GM23338 (cell line): ENCODE data around the gene REPS1. TPM values are rescaled to one million over a fixed set of nuclear protein-coding genes. Genes with fewer than 3 reads are reported as not detected.

Experiments
- ATAC-seq: fragments of 200-7000 bp; cut with Tn5 transposase; 3 replicates; pipeline ENCODE4 v1.9.1; 2020
- DNase-seq: peaks from one replicate; pipeline ENCODE4 v3.0.0-alpha.2; 2015; ENCODE audit warnings: low spot score
- H2AFZ ChIP-seq: fragments of 200-600 bp; sonication (generic); 2 replicates; pipeline ENCODE4 v1.8.0; 2016; ENCODE audit warnings: antibody characterized with exemption, mild to moderate bottlenecking, moderate library complexity
- H3F3A ChIP-seq: fragments of 200-600 bp; sonication (generic); replicated peaks from 2 replicates; pipeline ENCODE4 v1.8.0; 2017; ENCODE audit warnings: antibody characterized with exemption, mixed run types, low read depth
- H3K27ac ChIP-seq: fragments of 200-600 bp; sonication (generic); 2 replicates; pipeline ENCODE4 v1.6.1; 2016; ENCODE audit warnings: low read depth
- H3K27me3 ChIP-seq: fragments of 200-600 bp; sonication (generic); 2 replicates; pipeline ENCODE4 v1.8.0; 2016; ENCODE audit warnings: mild to moderate bottlenecking, mixed run types, moderate library complexity; ENCODE audit not compliant: insufficient read depth
- H3K36me3 ChIP-seq: fragments of 200-600 bp; sonication (generic); 2 replicates; pipeline ENCODE4 v1.8.0; 2016; ENCODE audit warnings: mild to moderate bottlenecking; ENCODE audit not compliant: insufficient read depth
- H3K4me1 ChIP-seq: fragments of 200-600 bp; sonication (generic); 2 replicates; pipeline ENCODE4 v1.8.0; 2016; ENCODE audit warnings: mild to moderate bottlenecking, moderate library complexity; ENCODE audit not compliant: insufficient read depth
- H3K4me2 ChIP-seq: fragments of 200-600 bp; sonication (generic); 2 replicates; pipeline ENCODE4 v1.7.1; 2017; ENCODE audit warnings: mixed run types
- H3K4me3 ChIP-seq: fragments of 200-600 bp; sonication (generic); 2 replicates; pipeline ENCODE4 v1.6.1; 2016; ENCODE audit warnings: mixed run types
- H3K79me2 ChIP-seq: fragments of 200-600 bp; sonication (generic); replicated peaks from 2 replicates; pipeline ENCODE4 v1.8.0; 2017; ENCODE audit warnings: mild to moderate bottlenecking; ENCODE audit not compliant: insufficient read depth
- H3K9me2 ChIP-seq: fragments of 200-600 bp; sonication (generic); 2 replicates; pipeline ENCODE4 v1.8.0; 2017; ENCODE audit not compliant: insufficient read depth
- H4K20me1 ChIP-seq: fragments of 200-600 bp; sonication (generic); replicated peaks from 2 replicates; pipeline ENCODE4 v1.8.0; 2017; ENCODE audit warnings: mild to moderate bottlenecking; ENCODE audit not compliant: insufficient read depth
- H3K27ac Mint-ChIP-seq: 2 replicates; pipeline ENCODE4 v1.8.0; 2020; ENCODE audit warnings: inconsistent platforms, mild to moderate bottlenecking, moderate library complexity, mixed read lengths
- H3K27me3 Mint-ChIP-seq: 3 replicates; pipeline ENCODE4 v1.8.0; 2022; ENCODE audit warnings: low read depth, mild to moderate bottlenecking, moderate library complexity, mixed read lengths, inconsistent platforms; ENCODE audit not compliant: insufficient read depth, poor library complexity
- H3K36me3 Mint-ChIP-seq: 3 replicates; pipeline ENCODE4 v1.8.0; 2021; ENCODE audit warnings: low read depth, mild to moderate bottlenecking, inconsistent platforms, moderate library complexity, mixed read lengths
- H3K4me1 Mint-ChIP-seq: 3 replicates; pipeline ENCODE4 v1.8.0; 2020; ENCODE audit warnings: mild to moderate bottlenecking, inconsistent platforms, mixed read lengths
- H3K4me3 Mint-ChIP-seq: 3 replicates; pipeline ENCODE4 v1.8.0; 2021; ENCODE audit warnings: moderate library complexity, mild to moderate bottlenecking, inconsistent platforms, mixed read lengths
- H3K9me3 Mint-ChIP-seq: 3 replicates; pipeline ENCODE4 v1.8.0; 2020; ENCODE audit warnings: moderate library complexity, mild to moderate bottlenecking, inconsistent platforms, mixed read lengths
- CREB1 ChIP-seq: fragments of 250-450 bp; sonication (Bioruptor Pico); IDR thresholded peaks from 2 replicates; pipeline ENCODE4 v1.5.0; 2020; ENCODE audit warnings: low read depth, mild to moderate bottlenecking, moderate library complexity
- CTCF ChIP-seq, 2 experiments: fragments of 200-600 bp in 1 of 2; sonication (generic) in 1 of 2; conservative IDR thresholded peaks; 2 replicates each; pipeline versions ENCODE4 v1.5.1 to v1.6.1; 2016 to 2017; ENCODE audit warnings: antibody characterized with exemption in 2 of 2, low read depth in 2 of 2, mild to moderate bottlenecking in 2 of 2, moderate library complexity in 1 of 2
- ETS1 ChIP-seq: IDR thresholded peaks from 2 replicates; pipeline ENCODE4 v1.6.1; 2016; ENCODE audit warnings: antibody characterized with exemption
- EZH2 ChIP-seq: fragments of 200-600 bp; sonication (generic); IDR thresholded peaks from one replicate; pipeline ENCODE4 v1.8.0; 2017; ENCODE audit warnings: antibody characterized with exemption, mild to moderate bottlenecking, low read depth; ENCODE audit not compliant: unreplicated experiment
- EZH2phosphoT487 ChIP-seq: fragments of 200-600 bp; sonication (generic); IDR thresholded peaks from one replicate; pipeline ENCODE4 v1.8.1; 2018; ENCODE audit warnings: antibody characterized with exemption; ENCODE audit not compliant: unreplicated experiment
- JUNB ChIP-seq: IDR thresholded peaks from one replicate; pipeline ENCODE4 v1.6.1; 2016; ENCODE audit warnings: antibody characterized with exemption; ENCODE audit not compliant: unreplicated experiment
- NANOG ChIP-seq: IDR thresholded peaks from 2 replicates; pipeline ENCODE4 v1.6.1; 2016; ENCODE audit warnings: antibody characterized with exemption, borderline replicate concordance
- POLR2AphosphoS5 ChIP-seq: IDR thresholded peaks from 2 replicates; pipeline ENCODE4 v1.6.1; 2016; ENCODE audit warnings: antibody characterized with exemption, low read depth
- STAT1 ChIP-seq: IDR thresholded peaks from one replicate; pipeline ENCODE4 v1.6.1; 2016; ENCODE audit warnings: antibody characterized with exemption; ENCODE audit not compliant: unreplicated experiment
- ZNF114 ChIP-seq: fragments of 250-450 bp; sonication (Bioruptor Pico); IDR thresholded peaks from 2 replicates; pipeline ENCODE4 v1.5.0; 2020; ENCODE audit warnings: mild to moderate bottlenecking, moderate library complexity
- ZNF331 ChIP-seq: fragments of 250-450 bp; sonication (Bioruptor Pico); IDR thresholded peaks from 2 replicates; pipeline ENCODE4 v1.5.0; 2020; ENCODE audit warnings: low read depth, mild to moderate bottlenecking, moderate library complexity
- polyA plus RNA-seq: library from polyadenylated mRNA; unstranded; fragments of >200 nt; fragmentation: Nextera tagmentation; extraction: Ambion mirVana; gene quantifications from 2 replicates; pipeline ENCODE4 v1.2.1, GENCODE V29; 2016
- total RNA-seq: library from RNA; depleted of rRNA; stranded (reverse); fragments of >200 nt; shearing (Covaris generic); gene quantifications from 2 replicates; pipeline ENCODE4 v1.2.3, GENCODE V29; 2014
- TF ChIP-seq, protein P1 (sequence below): fragments of 250-450 bp; sonication (Bioruptor Pico); IDR thresholded peaks from 2 replicates; pipeline ENCODE4 v1.5.0; 2020; ENCODE audit warnings: mild to moderate bottlenecking, moderate library complexity
- TF ChIP-seq, protein P2 (sequence below): IDR thresholded peaks from one replicate; pipeline ENCODE4 v1.6.1; 2018; ENCODE audit warnings: antibody characterized with exemption; ENCODE audit not compliant: unreplicated experiment

Gene REPS1
- total and polyA plus RNA-seq, 2 experiments from 2014 or later, result 46.0 to 65.7 TPM

GRCh38 chr6:138955262-138955661, 32.8 kb downstream of the REPS1 start:
- H3K27ac Mint-ChIP-seq, result no peak overlapping the region
- Histone ChIP-seq H3K9me2 (no peaks in the 10 kb centered on the region), H3F3A (no peaks in the 10 kb centered on the region), H3K27ac (no peak overlapping the region), H3K4me3 (no peak overlapping the region), H3K79me2 (peaks cover 100% of the 10 kb centered on the region), H3K4me2 (no peak overlapping the region), H3K27me3 (no peaks in the 10 kb centered on the region), H3K36me3 (no peaks in the 10 kb centered on the region), H4K20me1 (peaks cover 8% of the 10 kb centered on the region), H3K4me1 (peaks cover 16% of the 10 kb centered on the region), H2AFZ (no peak overlapping the region)
- peaks cover 43% of the 10 kb centered on the region for H3K4me1 Mint-ChIP-seq
- H3K9me3 Mint-ChIP-seq, result no peaks in the 10 kb centered on the region
- DNase-seq (no peak), ATAC-seq (no peak)
- no peak overlapping the region for H3K4me3 Mint-ChIP-seq
- peaks cover 6% of the 10 kb centered on the region; the same call in 2 of the 3 replicates for H3K36me3 Mint-ChIP-seq
- no peaks in the 10 kb centered on the region for H3K27me3 Mint-ChIP-seq
- TF ChIP-seq EZH2phosphoT487 (no peak), ZNF331 (CRISPR knock-in tag) (no peak), JUNB (no peak), CTCF (conservative IDR thresholded peaks at IDR 0.05; ENCODE audit: low read depth in 2 of 2) (no peak), POLR2AphosphoS5 (no peak), NANOG (no peak), ETS1 (no peak), CREB1 (CRISPR knock-in tag) (no peak), STAT1 (no peak), EZH2 (no peak), ZNF114 (CRISPR knock-in tag) (no peak)
- TF ChIP-seq, protein P1, sequence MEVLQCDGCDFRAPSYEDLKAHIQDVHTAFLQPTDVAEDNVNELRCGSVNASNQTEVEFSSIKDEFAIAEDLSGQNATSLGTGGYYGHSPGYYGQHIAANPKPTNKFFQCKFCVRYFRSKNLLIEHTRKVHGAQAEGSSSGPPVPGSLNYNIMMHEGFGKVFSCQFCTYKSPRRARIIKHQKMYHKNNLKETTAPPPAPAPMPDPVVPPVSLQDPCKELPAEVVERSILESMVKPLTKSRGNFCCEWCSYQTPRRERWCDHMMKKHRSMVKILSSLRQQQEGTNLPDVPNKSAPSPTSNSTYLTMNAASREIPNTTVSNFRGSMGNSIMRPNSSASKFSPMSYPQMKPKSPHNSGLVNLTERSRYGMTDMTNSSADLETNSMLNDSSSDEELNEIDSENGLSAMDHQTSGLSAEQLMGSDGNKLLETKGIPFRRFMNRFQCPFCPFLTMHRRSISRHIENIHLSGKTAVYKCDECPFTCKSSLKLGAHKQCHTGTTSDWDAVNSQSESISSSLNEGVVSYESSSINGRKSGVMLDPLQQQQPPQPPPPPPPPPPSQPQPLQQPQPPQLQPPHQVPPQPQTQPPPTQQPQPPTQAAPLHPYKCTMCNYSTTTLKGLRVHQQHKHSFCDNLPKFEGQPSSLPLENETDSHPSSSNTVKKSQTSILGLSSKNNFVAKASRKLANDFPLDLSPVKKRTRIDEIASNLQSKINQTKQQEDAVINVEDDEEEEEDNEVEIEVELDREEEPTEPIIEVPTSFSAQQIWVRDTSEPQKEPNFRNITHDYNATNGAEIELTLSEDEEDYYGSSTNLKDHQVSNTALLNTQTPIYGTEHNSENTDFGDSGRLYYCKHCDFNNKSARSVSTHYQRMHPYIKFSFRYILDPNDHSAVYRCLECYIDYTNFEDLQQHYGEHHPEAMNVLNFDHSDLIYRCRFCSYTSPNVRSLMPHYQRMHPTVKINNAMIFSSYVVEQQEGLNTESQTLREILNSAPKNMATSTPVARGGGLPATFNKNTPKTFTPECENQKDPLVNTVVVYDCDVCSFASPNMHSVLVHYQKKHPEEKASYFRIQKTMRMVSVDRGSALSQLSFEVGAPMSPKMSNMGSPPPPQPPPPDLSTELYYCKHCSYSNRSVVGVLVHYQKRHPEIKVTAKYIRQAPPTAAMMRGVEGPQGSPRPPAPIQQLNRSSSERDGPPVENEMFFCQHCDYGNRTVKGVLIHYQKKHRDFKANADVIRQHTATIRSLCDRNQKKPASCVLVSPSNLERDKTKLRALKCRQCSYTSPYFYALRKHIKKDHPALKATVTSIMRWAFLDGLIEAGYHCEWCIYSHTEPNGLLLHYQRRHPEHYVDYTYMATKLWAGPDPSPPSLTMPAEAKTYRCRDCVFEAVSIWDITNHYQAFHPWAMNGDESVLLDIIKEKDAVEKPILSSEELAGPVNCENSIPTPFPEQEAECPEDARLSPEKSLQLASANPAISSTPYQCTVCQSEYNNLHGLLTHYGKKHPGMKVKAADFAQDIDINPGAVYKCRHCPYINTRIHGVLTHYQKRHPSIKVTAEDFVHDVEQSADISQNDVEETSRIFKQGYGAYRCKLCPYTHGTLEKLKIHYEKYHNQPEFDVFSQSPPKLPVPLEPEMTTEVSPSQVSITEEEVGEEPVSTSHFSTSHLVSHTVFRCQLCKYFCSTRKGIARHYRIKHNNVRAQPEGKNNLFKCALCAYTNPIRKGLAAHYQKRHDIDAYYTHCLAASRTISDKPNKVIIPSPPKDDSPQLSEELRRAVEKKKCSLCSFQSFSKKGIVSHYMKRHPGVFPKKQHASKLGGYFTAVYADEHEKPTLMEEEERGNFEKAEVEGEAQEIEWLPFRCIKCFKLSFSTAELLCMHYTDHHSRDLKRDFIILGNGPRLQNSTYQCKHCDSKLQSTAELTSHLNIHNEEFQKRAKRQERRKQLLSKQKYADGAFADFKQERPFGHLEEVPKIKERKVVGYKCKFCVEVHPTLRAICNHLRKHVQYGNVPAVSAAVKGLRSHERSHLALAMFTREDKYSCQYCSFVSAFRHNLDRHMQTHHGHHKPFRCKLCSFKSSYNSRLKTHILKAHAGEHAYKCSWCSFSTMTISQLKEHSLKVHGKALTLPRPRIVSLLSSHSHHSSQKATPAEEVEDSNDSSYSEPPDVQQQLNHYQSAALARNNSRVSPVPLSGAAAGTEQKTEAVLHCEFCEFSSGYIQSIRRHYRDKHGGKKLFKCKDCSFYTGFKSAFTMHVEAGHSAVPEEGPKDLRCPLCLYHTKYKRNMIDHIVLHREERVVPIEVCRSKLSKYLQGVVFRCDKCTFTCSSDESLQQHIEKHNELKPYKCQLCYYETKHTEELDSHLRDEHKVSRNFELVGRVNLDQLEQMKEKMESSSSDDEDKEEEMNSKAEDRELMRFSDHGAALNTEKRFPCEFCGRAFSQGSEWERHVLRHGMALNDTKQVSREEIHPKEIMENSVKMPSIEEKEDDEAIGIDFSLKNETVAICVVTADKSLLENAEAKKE (CRISPR knock-in tag), result no peak
- TF ChIP-seq, protein P2, sequence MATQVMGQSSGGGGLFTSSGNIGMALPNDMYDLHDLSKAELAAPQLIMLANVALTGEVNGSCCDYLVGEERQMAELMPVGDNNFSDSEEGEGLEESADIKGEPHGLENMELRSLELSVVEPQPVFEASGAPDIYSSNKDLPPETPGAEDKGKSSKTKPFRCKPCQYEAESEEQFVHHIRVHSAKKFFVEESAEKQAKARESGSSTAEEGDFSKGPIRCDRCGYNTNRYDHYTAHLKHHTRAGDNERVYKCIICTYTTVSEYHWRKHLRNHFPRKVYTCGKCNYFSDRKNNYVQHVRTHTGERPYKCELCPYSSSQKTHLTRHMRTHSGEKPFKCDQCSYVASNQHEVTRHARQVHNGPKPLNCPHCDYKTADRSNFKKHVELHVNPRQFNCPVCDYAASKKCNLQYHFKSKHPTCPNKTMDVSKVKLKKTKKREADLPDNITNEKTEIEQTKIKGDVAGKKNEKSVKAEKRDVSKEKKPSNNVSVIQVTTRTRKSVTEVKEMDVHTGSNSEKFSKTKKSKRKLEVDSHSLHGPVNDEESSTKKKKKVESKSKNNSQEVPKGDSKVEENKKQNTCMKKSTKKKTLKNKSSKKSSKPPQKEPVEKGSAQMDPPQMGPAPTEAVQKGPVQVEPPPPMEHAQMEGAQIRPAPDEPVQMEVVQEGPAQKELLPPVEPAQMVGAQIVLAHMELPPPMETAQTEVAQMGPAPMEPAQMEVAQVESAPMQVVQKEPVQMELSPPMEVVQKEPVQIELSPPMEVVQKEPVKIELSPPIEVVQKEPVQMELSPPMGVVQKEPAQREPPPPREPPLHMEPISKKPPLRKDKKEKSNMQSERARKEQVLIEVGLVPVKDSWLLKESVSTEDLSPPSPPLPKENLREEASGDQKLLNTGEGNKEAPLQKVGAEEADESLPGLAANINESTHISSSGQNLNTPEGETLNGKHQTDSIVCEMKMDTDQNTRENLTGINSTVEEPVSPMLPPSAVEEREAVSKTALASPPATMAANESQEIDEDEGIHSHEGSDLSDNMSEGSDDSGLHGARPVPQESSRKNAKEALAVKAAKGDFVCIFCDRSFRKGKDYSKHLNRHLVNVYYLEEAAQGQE, result no peak
